Stimulated activated CD4-positive, alpha-beta T cell treated with anti-CD3 and anti-CD28 coated beads, Interleukin-12 subunit alpha, Interleukin-12 subunit beta, amount 100 ng/mL, for 4 hours (primary cell): ENCODE results near the gene COL8A2.

ENCODE experiments used
- DNase-seq: peaks from one replicate; pipeline ENCODE4 v3.0.0-alpha.2; 2020

Gene COL8A2

GRCh38 chr1:36135330-36135667 lies 10.3 kb upstream of the COL8A2 start:
- DNase-seq, result no peak

GRCh38 chr1:36134505-36135329 lies 9.7 kb upstream of the COL8A2 start:
- DNase-seq, result peak; percentile 26

GRCh38 chr1:36134031-36134430 lies 9.0 kb upstream of the COL8A2 start:
- no peak for DNase-seq

GRCh38 chr1:36133484-36133883 lies 8.5 kb upstream of the COL8A2 start:
- DNase-seq, result no peak

- no peak for DNase-seq
Measured at GRCh38 chr1:36132029-36132428, 7.0 kb upstream of the COL8A2 start.

GRCh38 chr1:36128905-36129206 lies 3.8 kb upstream of the COL8A2 start:
- no peak for DNase-seq

- DNase-seq, result no peak
Measured at GRCh38 chr1:36128126-36128904, 3.3 kb upstream of the COL8A2 start.

- DNase-seq, result no peak
Measured at GRCh38 chr1:36126797-36127500, 1.9 kb upstream of the COL8A2 start.

- DNase-seq, result no peak
Measured at GRCh38 chr1:36126005-36126716, 1.1 kb upstream of the COL8A2 start.

GRCh38 chr1:36124404-36125128 lies 456 bp downstream of the COL8A2 start:
- DNase-seq, result no peak

- DNase-seq, result no peak
Measured at GRCh38 chr1:36123356-36123755, 1.7 kb downstream of the COL8A2 start.

- DNase-seq, result no peak
Measured at GRCh38 chr1:36122062-36123030, 2.7 kb downstream of the COL8A2 start.

- DNase-seq, result no peak
Measured at GRCh38 chr1:36119456-36119855, 5.6 kb downstream of the COL8A2 start.

- DNase-seq, result no peak
Measured at GRCh38 chr1:36118447-36119204, 6.4 kb downstream of the COL8A2 start.

GRCh38 chr1:36116901-36117300 lies 8.1 kb downstream of the COL8A2 start:
- no peak for DNase-seq

GRCh38 chr1:36115931-36116330 lies 9.1 kb downstream of the COL8A2 start:
- no peak for DNase-seq

- DNase-seq, result no peak
Measured at GRCh38 chr1:36115200-36115669, 9.8 kb downstream of the COL8A2 start.

- DNase-seq, result no peak
Measured at GRCh38 chr1:36114371-36114770, 10.7 kb downstream of the COL8A2 start.

- DNase-seq, result no peak
Measured at GRCh38 chr1:36112823-36113222, 12.2 kb downstream of the COL8A2 start.

- no peak for DNase-seq
Measured at GRCh38 chr1:36111151-36111550, 13.9 kb downstream of the COL8A2 start.
